GM03348 (cell line): ENCODE measurements around the gene KLK4.
"Not testable (repeated sequence)": the region's sequence is repeated elsewhere in the genome, so short reads cannot be mapped to it uniquely, and the experiment has no call there.

Source experiments
- DNase-seq: peaks from one replicate; pipeline ENCODE4 v3.0.0; 2012; ENCODE audit warnings: low spot score

KLK4 gene

GRCh38 chr19:50912727-50913716 lies 1.8 kb upstream of the KLK4 start:
- no peak for DNase-seq

- DNase-seq: no peak
These were observed 956 bp upstream of the KLK4 start for GRCh38 chr19:50912102-50912599.

DNA sequence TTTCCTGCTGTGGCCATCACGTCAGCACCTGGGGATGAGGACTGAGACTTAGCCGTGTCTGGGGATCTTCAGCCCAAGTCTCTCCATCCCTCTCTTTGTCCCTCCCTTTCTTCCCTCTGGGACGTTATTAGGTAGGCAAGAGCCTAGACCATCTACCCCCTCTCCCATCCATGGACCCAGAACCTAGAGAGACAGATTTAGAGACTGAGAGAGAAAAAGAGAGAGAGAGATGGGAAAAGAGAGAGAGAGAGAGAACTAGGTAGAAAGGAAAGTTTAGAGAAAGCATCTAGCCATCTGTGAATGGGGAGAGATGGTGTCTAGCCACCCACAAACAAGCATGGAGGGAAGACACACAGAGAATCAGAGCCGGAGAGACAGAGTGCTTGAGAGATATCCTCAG lies 473 bp downstream of the KLK4 start:
- no peak for DNase-seq

GRCh38 chr19:50909240-50910070 lies 1.7 kb downstream of the KLK4 start:
- peak; percentile 53 for DNase-seq

DNA sequence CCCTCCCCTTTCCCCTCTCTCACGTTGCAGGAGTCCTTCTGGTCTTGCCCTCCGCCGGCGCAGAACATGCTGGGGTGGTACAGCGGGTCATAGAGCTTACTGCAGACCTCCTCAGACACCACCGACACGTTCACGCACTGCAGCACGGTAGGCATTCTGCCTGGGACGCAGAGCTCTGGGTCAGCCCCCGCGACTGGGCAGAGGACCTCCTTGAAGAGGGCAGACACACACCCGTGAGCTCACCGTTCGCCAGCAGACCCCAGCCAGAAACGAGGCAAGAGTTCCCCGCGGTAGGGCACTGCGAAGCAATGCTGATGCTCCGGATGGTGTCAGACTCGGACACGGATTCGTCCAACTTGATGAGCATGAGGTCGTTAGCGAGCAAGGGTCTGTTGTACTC lies 2.9 kb downstream of the KLK4 start:
- DNase-seq: no peak

DNA sequence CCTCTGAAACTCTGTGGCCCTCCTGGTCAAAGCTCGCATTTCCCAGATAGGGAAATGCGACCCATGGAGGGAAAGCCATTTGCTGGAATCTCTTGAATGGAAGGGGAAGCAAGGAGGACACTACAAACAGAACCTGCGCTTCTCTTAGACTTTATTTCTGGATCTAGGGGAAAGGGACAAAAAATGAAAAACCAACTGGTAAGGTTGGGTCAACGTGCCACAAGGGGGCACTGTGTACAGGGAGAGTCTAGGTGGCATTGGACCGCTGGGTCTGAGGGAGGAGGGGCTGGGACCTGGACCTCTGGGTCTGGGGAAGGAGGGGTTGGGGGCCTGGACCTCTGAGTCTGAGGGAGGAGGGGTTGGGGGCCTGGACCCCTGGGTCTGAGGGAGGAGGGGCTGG lies 5.0 kb downstream of the KLK4 start:
- no peak for DNase-seq

GRCh38 chr19:50902640-50903039 lies 8.6 kb downstream of the KLK4 start:
- no peak for DNase-seq

DNA sequence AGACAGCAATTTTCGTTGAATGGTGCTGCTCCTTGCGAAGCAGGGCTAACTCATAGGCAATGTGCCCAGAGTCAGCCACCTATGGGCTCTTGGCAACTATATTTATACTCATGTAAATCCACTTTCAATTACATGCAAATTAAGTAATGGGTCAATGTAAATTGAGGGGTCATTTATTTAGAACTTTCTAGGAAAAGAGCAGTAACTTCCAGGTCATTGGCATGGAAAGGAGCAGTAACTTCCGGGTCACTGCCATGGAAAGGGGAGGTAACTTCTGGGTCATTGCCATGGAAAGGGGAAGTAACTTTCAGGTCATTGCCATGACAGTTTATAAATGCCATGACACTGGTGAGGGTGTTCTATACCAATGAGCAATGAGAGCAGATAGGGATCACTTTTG lies 11.6 kb downstream of the KLK4 start:
- no peak for DNase-seq

DNA sequence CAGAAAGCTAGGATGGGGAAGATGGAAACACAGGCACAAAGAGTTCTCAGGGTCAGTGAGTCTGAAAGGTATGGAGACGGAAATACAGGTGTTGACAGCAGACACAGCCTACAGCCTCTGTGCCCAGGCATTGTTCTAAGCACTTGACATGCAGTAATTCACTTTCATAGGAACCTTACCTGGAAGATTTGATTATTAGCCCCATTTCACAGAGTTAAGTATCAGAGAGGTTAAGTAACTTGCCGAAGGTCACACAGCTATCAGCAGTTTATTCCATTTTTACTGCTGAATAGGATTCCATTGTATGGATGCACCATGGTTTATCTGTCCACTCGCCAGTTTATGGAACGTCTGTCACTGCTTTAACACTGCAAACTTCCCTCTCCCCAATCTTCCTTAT lies 13.2 kb downstream of the KLK4 start:
- no peak for DNase-seq

DNA sequence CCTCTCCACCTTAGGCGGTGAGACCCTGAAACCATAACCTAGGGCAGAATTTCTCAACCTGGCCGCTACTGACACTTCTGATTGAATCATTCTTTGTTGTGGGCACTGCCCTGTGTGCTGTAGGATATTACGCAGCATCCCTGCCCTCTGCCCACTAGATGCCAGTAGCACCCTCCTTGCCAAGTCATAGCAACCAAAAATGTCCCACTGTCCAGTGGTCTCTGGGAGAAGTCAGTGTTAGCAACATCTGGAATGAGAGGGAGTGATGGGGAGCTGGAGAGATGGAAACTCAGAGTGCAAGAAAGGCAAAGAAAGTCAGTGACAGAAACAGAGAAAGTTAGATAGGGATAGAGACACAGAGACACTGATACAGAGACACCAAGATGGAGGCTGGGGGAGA lies 13.6 kb downstream of the KLK4 start:
- DNase-seq: no peak

GRCh38 chr19:50897191-50897607 lies 14.0 kb downstream of the KLK4 start:
- no peak for DNase-seq

DNA sequence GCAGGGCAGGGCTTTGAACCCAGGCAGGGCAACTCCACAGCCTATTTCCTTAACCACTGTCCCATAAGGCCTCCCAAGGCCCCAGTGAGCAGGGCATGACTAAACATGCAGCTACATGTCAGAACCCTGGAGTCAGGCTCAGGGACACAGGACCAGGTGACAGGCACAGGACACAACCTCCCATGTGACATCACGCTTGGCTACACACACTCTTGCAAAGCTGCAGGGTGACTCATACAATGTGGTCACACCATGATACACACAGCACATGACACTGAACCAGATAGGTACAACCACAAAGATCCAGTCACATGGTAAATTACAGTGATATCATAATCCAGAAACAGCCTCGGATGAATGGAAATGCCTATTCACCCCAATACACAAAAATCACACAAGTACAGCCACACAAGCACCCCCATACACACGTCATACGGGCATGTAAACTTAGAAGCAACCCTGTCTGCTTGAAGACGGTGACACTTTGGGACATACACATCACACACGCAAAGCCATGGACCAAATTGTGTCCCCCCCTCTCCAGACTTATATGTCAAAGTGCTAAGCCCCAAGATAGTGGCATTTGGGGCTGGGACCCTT lies 14.5 kb downstream of the KLK4 start:
- DNase-seq: no peak

DNA sequence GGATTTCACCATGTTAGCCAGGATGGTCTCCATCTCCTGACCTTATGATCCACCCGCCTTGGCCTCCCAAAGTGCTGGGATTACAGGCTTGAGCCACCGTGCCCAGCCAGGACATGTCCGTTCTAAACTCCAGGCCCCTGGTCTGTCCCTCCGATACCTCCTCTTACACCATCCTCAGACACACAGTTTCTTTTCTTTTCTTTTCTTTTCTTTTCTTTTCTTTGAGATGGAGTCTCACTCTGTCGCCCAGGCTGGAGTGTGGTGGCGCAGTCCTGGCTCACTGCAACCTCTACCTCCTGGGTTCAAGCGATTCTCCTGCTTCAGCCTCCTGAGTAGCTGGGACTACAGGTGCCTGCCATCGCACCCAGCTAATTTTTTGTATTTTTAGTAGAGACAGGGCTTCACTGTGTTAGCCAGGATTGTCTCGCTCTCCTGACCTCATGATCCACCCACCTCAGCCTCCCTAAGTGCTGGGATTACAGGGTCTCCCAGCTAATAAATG lies 15.1 kb downstream of the KLK4 start:
- not testable (repeated sequence) for DNase-seq

DNA sequence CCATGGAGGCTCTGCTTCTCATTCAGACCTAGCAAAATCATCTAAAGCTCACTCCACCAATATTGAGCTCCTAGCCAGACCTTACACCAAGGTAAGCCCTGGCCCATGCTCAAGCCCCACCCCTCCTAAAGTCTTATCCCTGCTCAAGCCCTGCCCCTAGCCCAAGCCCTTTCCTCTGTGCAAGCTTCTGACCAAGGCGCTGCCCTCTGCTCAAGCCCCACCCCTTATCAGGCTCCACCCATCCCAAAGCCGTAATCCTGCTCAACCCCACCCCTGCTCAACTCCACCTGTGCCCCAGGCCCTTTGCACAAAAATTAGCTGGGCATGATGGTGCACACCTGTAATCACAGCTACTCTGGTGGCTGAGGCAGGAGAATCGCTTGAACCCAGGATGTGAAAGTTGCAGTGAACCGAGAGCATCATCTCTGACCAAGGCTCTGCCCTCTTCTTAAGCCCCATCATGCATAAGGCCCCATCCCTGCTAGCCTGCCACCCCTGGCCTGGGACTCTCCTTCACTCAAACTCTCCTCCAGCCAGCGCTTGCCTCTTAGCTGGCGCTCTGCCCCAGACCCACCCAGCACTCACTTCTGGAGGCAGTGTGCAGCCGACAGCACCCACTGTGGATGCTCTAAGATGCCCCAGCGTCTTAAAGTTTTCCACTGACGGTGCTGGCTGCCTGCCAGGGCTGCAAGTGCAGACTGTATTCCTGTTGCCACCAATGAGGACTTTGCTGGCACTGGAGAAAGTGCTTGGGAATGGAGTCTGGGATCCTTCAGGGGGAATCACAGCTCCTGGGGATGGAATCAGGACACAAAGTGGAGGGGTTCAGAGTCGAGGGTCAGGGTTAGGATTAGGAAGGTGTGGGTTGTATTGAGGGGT lies 16.5 kb downstream of the KLK4 start:
- no peak for DNase-seq

- no peak for DNase-seq
These were observed 18.0 kb downstream of the KLK4 start for GRCh38 chr19:50893047-50893736.

- no peak for DNase-seq
These were observed 20.0 kb downstream of the KLK4 start for GRCh38 chr19:50891253-50891625.

GRCh38 chr19:50890422-50891252 lies 20.6 kb downstream of the KLK4 start:
- peak; percentile 38 for DNase-seq

DNA sequence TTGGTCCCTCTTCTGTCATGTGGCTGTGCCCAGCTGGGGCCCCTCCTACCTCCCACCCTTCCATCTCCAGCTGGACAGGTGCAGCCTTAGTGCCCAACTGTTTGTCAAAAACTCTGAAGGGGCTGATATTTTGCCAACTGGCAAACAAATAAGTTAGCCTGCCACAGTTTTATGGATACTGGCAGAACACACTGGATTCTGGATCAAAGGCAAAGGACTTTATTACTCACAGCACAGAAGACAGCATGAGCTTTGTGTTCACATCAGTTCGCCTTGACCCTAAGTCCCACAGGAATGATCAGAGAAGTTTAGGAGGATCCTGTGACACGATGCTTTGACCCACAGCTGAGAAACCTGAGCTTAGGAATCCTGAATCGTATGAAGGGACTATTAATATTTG lies 21.6 kb downstream of the KLK4 start:
- no peak for DNase-seq

DNA sequence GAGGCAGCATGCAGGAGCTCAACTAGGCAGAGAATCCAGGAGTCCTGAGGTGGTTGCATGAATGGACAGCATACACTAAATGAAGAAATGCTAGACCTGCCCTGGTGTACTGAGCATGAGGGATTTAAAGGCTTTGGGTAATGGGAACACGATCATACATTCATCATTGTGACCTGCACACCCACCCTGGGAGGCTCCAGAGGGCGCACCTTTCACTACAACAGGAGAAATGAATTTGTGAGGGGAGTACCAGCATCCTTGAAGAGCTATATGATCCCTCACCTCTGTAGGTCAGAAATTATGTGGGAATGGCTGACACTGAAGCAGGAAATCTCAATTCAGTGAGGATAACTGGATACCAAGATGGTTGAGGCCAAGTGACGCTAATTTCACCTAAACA lies 29.0 kb downstream of the KLK4 start:
- no peak for DNase-seq

- DNase-seq: no peak
These were observed 31.0 kb downstream of the KLK4 start for GRCh38 chr19:50880241-50880640.
